Measurements from ENCODE around the gene PTPRN.

DNA sequence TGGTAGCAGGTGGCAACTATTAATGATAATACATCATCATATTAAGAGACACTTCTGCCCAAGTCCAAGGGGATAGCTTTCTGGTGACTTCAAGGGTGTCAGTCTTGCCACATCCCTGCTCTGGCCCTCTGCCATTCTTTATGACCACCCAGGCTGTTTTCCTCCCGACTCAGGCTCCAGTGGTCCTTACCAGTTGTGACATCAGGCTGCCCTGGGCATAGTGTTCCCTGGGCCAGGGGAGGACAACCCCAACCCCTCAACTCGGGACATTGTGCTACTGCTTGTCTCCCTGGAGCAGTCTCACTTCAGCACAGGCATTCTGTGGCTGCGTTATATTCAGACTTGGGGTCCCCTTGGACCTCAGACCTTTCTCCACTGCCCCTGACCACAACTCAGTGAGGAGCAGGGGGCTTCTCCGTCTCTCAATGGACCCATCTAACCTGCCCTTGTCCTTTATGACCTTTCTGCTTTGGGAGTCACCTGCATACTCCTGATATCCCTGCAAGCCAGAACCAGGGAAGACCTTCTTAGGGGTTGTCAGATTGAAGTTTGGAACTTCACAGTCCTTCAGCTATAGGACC, 17.2 kb downstream of the PTPRN start:
- TF ChIP-seq, protein P1, sequence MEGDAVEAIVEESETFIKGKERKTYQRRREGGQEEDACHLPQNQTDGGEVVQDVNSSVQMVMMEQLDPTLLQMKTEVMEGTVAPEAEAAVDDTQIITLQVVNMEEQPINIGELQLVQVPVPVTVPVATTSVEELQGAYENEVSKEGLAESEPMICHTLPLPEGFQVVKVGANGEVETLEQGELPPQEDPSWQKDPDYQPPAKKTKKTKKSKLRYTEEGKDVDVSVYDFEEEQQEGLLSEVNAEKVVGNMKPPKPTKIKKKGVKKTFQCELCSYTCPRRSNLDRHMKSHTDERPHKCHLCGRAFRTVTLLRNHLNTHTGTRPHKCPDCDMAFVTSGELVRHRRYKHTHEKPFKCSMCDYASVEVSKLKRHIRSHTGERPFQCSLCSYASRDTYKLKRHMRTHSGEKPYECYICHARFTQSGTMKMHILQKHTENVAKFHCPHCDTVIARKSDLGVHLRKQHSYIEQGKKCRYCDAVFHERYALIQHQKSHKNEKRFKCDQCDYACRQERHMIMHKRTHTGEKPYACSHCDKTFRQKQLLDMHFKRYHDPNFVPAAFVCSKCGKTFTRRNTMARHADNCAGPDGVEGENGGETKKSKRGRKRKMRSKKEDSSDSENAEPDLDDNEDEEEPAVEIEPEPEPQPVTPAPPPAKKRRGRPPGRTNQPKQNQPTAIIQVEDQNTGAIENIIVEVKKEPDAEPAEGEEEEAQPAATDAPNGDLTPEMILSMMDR (IDR thresholded peaks at IDR 0.05), result no peak
- no peak for TF ChIP-seq POLR2A (IDR thresholded peaks at IDR 0.05)

Data from tibial nerve (tissue), 3 donors.